Measurements from ENCODE around the gene PALLD.
"Not testable (repeated sequence)": the region's sequence is repeated elsewhere in the genome, so short reads cannot be mapped to it uniquely, and the experiment has no call there.

PALLD gene

GRCh38 chr4:168496834-168497233, at the start of gene PALLD:
Gene PALLD, plus strand, starts transcription at chr4:168497052.
- no peak for DNase-seq

GRCh38 chr4:168449063-168449462, 47.8 kb upstream of the PALLD start:
- DNase-seq = not testable (repeated sequence)

GRCh38 chr4:168449719-168450452, 47.0 kb upstream of the PALLD start:
- peak; percentile 84 for DNase-seq

GRCh38 chr4:168451331-168451730, 45.5 kb upstream of the PALLD start:
- no peak for DNase-seq

- DNase-seq = peak; percentile 11
These were observed 45.0 kb upstream of the PALLD start for GRCh38 chr4:168451744-168452390.

- DNase-seq = no peak
These were observed 43.7 kb upstream of the PALLD start for GRCh38 chr4:168453146-168453545.

GRCh38 chr4:168458256-168458655, 38.6 kb upstream of the PALLD start:
- not testable (repeated sequence) for DNase-seq

GRCh38 chr4:168461821-168462220, 35.0 kb upstream of the PALLD start:
- DNase-seq = no peak

GRCh38 chr4:168472920-168473319, 23.9 kb upstream of the PALLD start:
- DNase-seq = no peak

- DNase-seq = no peak
These were observed 22.1 kb upstream of the PALLD start for GRCh38 chr4:168474660-168475320.

- DNase-seq = no peak
These were observed 21.1 kb upstream of the PALLD start for GRCh38 chr4:168475745-168476144.

- no peak for DNase-seq
These were observed 18.0 kb upstream of the PALLD start for GRCh38 chr4:168478868-168479267.

GRCh38 chr4:168480931-168481611, 15.8 kb upstream of the PALLD start:
- peak; percentile 73 for DNase-seq

- peak; percentile 24 for DNase-seq
These were observed 13.0 kb upstream of the PALLD start for GRCh38 chr4:168483811-168484210.

GRCh38 chr4:168484626-168485025, 12.2 kb upstream of the PALLD start:
- DNase-seq = peak; percentile 47

- DNase-seq = no peak
These were observed 11.5 kb upstream of the PALLD start for GRCh38 chr4:168485156-168485910.

GRCh38 chr4:168486912-168487281, 10.0 kb upstream of the PALLD start:
- peak; percentile 74 for DNase-seq

- peak; percentile 72 for DNase-seq
These were observed 9.4 kb upstream of the PALLD start for GRCh38 chr4:168487282-168488035.

- DNase-seq = no peak
These were observed 8.0 kb upstream of the PALLD start for GRCh38 chr4:168488869-168489274.

GRCh38 chr4:168489616-168490015, 7.2 kb upstream of the PALLD start:
- no peak for DNase-seq

- DNase-seq = no peak
These were observed 6.1 kb upstream of the PALLD start for GRCh38 chr4:168490711-168491110.

- DNase-seq = no peak
These were observed 5.3 kb upstream of the PALLD start for GRCh38 chr4:168491563-168491962.
